GM23248 (cell line): ENCODE measurements around the gene CSNK2B. TPM values are rescaled to one million over a fixed set of nuclear protein-coding genes. Genes with fewer than 3 reads are reported as not detected.

Source experiments
- DNase-seq: peaks from one replicate; pipeline ENCODE4 v3.0.0-alpha.2; 2015
- H2AFZ ChIP-seq: fragments of 200-600 bp; sonication (generic); 2 replicates; pipeline ENCODE4 v1.6.1; 2016; ENCODE audit warnings: antibody characterized with exemption
- H3F3A ChIP-seq: fragments of 200-600 bp; sonication (generic); 2 replicates; pipeline ENCODE4 v1.6.1; 2016; ENCODE audit warnings: mild to moderate bottlenecking, antibody characterized with exemption, mixed run types; ENCODE audit not compliant: insufficient read depth
- H3K27ac ChIP-seq: fragments of 200-600 bp; sonication (generic); 2 replicates; pipeline ENCODE4 v1.5.1; 2016; ENCODE audit warnings: mild to moderate bottlenecking
- H3K27me3 ChIP-seq: fragments of 200-600 bp; sonication (generic); replicated peaks from 2 replicates; pipeline ENCODE4 v1.6.1; 2016; ENCODE audit warnings: mild to moderate bottlenecking; ENCODE audit not compliant: insufficient read depth
- H3K36me3 ChIP-seq: fragments of 200-600 bp; sonication (generic); 2 replicates; pipeline ENCODE4 v1.6.1; 2016; ENCODE audit warnings: low read depth, mild to moderate bottlenecking
- H3K4me1 ChIP-seq: fragments of 200-600 bp; sonication (generic); 2 replicates; pipeline ENCODE4 v1.6.1; 2016; ENCODE audit warnings: mild to moderate bottlenecking; ENCODE audit not compliant: insufficient read depth
- H3K4me2 ChIP-seq: fragments of 200-600 bp; sonication (generic); one replicate; pipeline ENCODE4 v1.6.1; 2016; ENCODE audit warnings: mild to moderate bottlenecking; ENCODE audit not compliant: unreplicated experiment
- H3K4me3 ChIP-seq: fragments of 200-600 bp; sonication (generic); 2 replicates; pipeline ENCODE4 v1.5.1; 2016; ENCODE audit warnings: mild to moderate bottlenecking
- H3K79me2 ChIP-seq: fragments of 200-600 bp; sonication (generic); 2 replicates; pipeline ENCODE4 v1.6.1; 2016; ENCODE audit warnings: mild to moderate bottlenecking; ENCODE audit not compliant: insufficient read depth
- H3K9ac ChIP-seq: fragments of 200-600 bp; sonication (generic); 2 replicates; pipeline ENCODE4 v1.6.1; 2016; ENCODE audit warnings: mild to moderate bottlenecking
- H3K9me2 ChIP-seq: fragments of 200-600 bp; sonication (generic); 2 replicates; pipeline ENCODE4 v1.6.1; 2016; ENCODE audit warnings: mixed run types, mild to moderate bottlenecking, moderate library complexity; ENCODE audit not compliant: insufficient read depth
- H3K9me3 ChIP-seq: fragments of 200-600 bp; sonication (generic); one replicate; pipeline ENCODE4 v1.6.1; 2017; ENCODE audit warnings: low read depth
- H4K20me1 ChIP-seq: fragments of 200-600 bp; sonication (generic); 2 replicates; pipeline ENCODE4 v1.6.0; 2016; ENCODE audit not compliant: insufficient read depth
- EZH2 ChIP-seq: fragments of 200-600 bp; sonication (generic); IDR thresholded peaks from 2 replicates; pipeline ENCODE4 v1.6.1; 2018; ENCODE audit warnings: antibody characterized with exemption, mild to moderate bottlenecking; ENCODE audit not compliant: insufficient read depth, poor library complexity, severe bottlenecking
- EZH2phosphoT487 ChIP-seq: fragments of 200-600 bp; sonication (generic); IDR thresholded peaks from 2 replicates; pipeline ENCODE4 v1.6.1; 2018; ENCODE audit warnings: antibody characterized with exemption, moderate library complexity, mild to moderate bottlenecking, low read depth; ENCODE audit not compliant: insufficient read depth
- WGBS, 2 experiments: methylation state at CpG; one replicate each; pipeline ENCODE4 v1.1.6; 2015 to 2017; ENCODE audit warnings: low lambda C conversion rate in 2 of 2, low coverage in 1 of 2; ENCODE audit errors: missing lambda C conversion rate in 2 of 2; 5-methylcytosine and 5-hydroxymethylcytosine counted together
- in situ Hi-C: fragments of 300-500 bp; cut with MboI; formaldehyde crosslinking; loops from 2 replicates; pipeline ENCODE4 v1.15.0; 2020
- polyA plus RNA-seq: library from polyadenylated mRNA; unstranded; fragments of >200 nt; fragmentation: Nextera tagmentation; extraction: Ambion mirVana; gene quantifications from 2 replicates; pipeline ENCODE4 v1.2.1, GENCODE V29; 2016
- total RNA-seq: library from RNA; depleted of rRNA; stranded (reverse); fragments of >200 nt; shearing (Covaris generic); gene quantifications from 2 replicates; pipeline ENCODE4 v1.2.3, GENCODE V29; 2014

The CSNK2B gene
- total and polyA plus RNA-seq, 2 experiments from 2014 or later: 224 to 256 TPM

- Histone ChIP-seq H3K4me3 (peak overlapping the region; percentile 89), H3K9me2 (no peaks in the 10 kb centered on the region), H3K36me3 (peaks cover 9% of the 10 kb centered on the region), H2AFZ (peak overlapping the region; percentile 71), H3F3A (peaks cover 38% of the 10 kb centered on the region), H3K79me2 (peaks cover 82% of the 10 kb centered on the region), H4K20me1 (no peaks in the 10 kb centered on the region), H3K27me3 (no peaks in the 10 kb centered on the region), H3K9me3 (no peaks in the 10 kb centered on the region), H3K9ac (peak overlapping the region; percentile 93), H3K27ac (peak overlapping the region; percentile 87), H3K4me1 (peaks cover 24% of the 10 kb centered on the region), H3K4me2 (peak overlapping the region; percentile 93)
- in situ Hi-C loops: no loop called here
- WGBS, 2 experiments: 1 to 2% methylated on average over 13 to 17 of the region's 17 CpGs
- peak; percentile 90 for DNase-seq
- no peak for TF ChIP-seq EZH2phosphoT487
- no peak for TF ChIP-seq EZH2
These were observed 1.7 kb upstream of the CSNK2B start for GRCh38 chr6:31663961-31664789.

- H3K4me3 ChIP-seq: peak within 1 kb of the TSS; percentile 89
- H3K9me2 ChIP-seq: no peaks in the 10 kb centered on the region
- no peaks in the 10 kb centered on the region for H3K9me3 ChIP-seq
- in situ Hi-C loops: no loop called here
- peaks cover 82% of the 10 kb centered on the region for H3K79me2 ChIP-seq
- peak within 1 kb of the TSS; percentile 87 for H3K27ac ChIP-seq
- peak within 1 kb of the TSS; percentile 93 for H3K4me2 ChIP-seq
- H2AFZ ChIP-seq: peak within 1 kb of the TSS; percentile 71
- H3F3A ChIP-seq: peaks cover 38% of the 10 kb centered on the region
- WGBS, 2 experiments: 1% methylated on average over 39 of the region's 39 CpGs
- peak; percentile 95 for DNase-seq
- H4K20me1 ChIP-seq: no peaks in the 10 kb centered on the region
- H3K4me1 ChIP-seq: peaks cover 20% of the 10 kb centered on the region
- peak within 1 kb of the TSS; percentile 93 for H3K9ac ChIP-seq
- H3K27me3 ChIP-seq: no peaks in the 10 kb centered on the region
- TF ChIP-seq EZH2 (no peak), EZH2phosphoT487 (no peak)
- H3K36me3 ChIP-seq: peaks cover 17% of the 10 kb centered on the region
These were observed 935 bp upstream of the CSNK2B start, which contains the start of gene GPANK1 for GRCh38 chr6:31664790-31665500. GPANK1 (minus strand) TSS chr6:31664997; CDS start chr6:31664478, 519 bp downstream.

- H3K4me2 ChIP-seq: peak overlapping the region; percentile 90
- H3F3A ChIP-seq: peaks cover 32% of the 10 kb centered on the region
- H3K36me3 ChIP-seq: peaks cover 21% of the 10 kb centered on the region
- H4K20me1 ChIP-seq: no peaks in the 10 kb centered on the region
- H3K4me1 ChIP-seq: peaks cover 15% of the 10 kb centered on the region
- in situ Hi-C loops: no loop called here
- H3K9me3 ChIP-seq: no peaks in the 10 kb centered on the region
- peak; percentile 65 for DNase-seq
- WGBS, 2 experiments: 0 to 2% methylated on average over 14 to 15 of the region's 15 CpGs
- H3K27ac ChIP-seq: peak overlapping the region; percentile 78
- peak overlapping the region; percentile 93 for H3K9ac ChIP-seq
- H3K4me3 ChIP-seq: peak overlapping the region; percentile 89
- peaks cover 77% of the 10 kb centered on the region for H3K79me2 ChIP-seq
- no peaks in the 10 kb centered on the region for H3K9me2 ChIP-seq
- TF ChIP-seq EZH2: no peak
- no peak for TF ChIP-seq EZH2phosphoT487
- no peaks in the 10 kb centered on the region for H3K27me3 ChIP-seq
- peak overlapping the region; percentile 54 for H2AFZ ChIP-seq
These were observed 571 bp downstream of the CSNK2B start for GRCh38 chr6:31666337-31666965.

GRCh38 chr6:31669676-31670075 lies 3.8 kb downstream of the CSNK2B start, which contains the start of gene LY6G5B:
LY6G5B (plus strand) TSS chr6:31669976; CDS start chr6:31670951, 975 bp downstream.
- Histone ChIP-seq H3F3A (peaks cover 22% of the 10 kb centered on the region), H2AFZ (no peak within 1 kb of the TSS), H3K27ac (no peak within 1 kb of the TSS), H3K79me2 (peaks cover 49% of the 10 kb centered on the region), H3K4me1 (peaks cover 6% of the 10 kb centered on the region; the same call in 1 of the 2 replicates), H3K9ac (peak within 1 kb of the TSS; percentile 93; the same call in 1 of the 2 replicates), H3K4me2 (no peak within 1 kb of the TSS), H3K27me3 (no peaks in the 10 kb centered on the region), H3K9me3 (no peaks in the 10 kb centered on the region), H3K4me3 (no peak within 1 kb of the TSS), H4K20me1 (no peaks in the 10 kb centered on the region), H3K9me2 (no peaks in the 10 kb centered on the region), H3K36me3 (peaks cover 28% of the 10 kb centered on the region)
- WGBS, 2 experiments: 81% methylated on average over 8 of the region's 8 CpGs
- in situ Hi-C loops: no loop called here
- DNase-seq: no peak
- TF ChIP-seq EZH2phosphoT487 (no peak), EZH2 (no peak)
